ENCODE measurements around the gene GNPNAT1.

DNA sequence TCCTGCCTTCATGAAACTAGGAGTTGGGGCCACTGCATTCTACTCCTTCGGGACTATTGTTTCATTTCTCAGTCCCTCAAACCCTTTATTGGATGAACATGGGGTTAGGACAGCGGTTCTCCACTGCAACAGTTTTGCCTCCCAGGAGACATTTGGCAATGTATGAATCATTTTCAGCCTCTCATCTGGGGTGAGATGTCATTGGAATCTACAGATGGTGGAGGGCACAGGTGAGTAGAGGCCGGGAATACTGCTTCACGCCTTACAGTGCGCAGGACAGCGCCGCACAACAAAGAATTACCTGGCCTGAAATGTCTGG is 649 bp upstream of the GNPNAT1 start:
- TF ChIP-seq, protein P1, sequence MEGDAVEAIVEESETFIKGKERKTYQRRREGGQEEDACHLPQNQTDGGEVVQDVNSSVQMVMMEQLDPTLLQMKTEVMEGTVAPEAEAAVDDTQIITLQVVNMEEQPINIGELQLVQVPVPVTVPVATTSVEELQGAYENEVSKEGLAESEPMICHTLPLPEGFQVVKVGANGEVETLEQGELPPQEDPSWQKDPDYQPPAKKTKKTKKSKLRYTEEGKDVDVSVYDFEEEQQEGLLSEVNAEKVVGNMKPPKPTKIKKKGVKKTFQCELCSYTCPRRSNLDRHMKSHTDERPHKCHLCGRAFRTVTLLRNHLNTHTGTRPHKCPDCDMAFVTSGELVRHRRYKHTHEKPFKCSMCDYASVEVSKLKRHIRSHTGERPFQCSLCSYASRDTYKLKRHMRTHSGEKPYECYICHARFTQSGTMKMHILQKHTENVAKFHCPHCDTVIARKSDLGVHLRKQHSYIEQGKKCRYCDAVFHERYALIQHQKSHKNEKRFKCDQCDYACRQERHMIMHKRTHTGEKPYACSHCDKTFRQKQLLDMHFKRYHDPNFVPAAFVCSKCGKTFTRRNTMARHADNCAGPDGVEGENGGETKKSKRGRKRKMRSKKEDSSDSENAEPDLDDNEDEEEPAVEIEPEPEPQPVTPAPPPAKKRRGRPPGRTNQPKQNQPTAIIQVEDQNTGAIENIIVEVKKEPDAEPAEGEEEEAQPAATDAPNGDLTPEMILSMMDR (IDR thresholded peaks at IDR 0.05): no peak
- no peak for TF ChIP-seq POLR2A (IDR thresholded peaks at IDR 0.05)
